Naive B cell (primary cell): ENCODE data around the gene ITIH5. TPM values are rescaled to one million over a fixed set of nuclear protein-coding genes. Genes with fewer than 3 reads are reported as not detected.

Experiments used
- ATAC-seq, 2 donors: fragments of 150-1000 bp; cut with Tn5 transposase; 2 replicates each; pipeline ENCODE4 v1.10.0; 2021; ENCODE audit warnings: low read depth in 2 of 2, mild to moderate bottlenecking in 2 of 2, moderate library complexity in 2 of 2
- DNase-seq: peaks from one replicate; pipeline ENCODE4 v3.0.0; 2022
- H3K27ac Mint-ChIP-seq, 6 donors: one replicate each; pipeline ENCODE4 v1.8.0; 2020 to 2022; ENCODE audit warnings: mild to moderate bottlenecking in 6 of 6, mixed read lengths in 6 of 6, moderate library complexity in 5 of 6, inconsistent platforms in 2 of 6
- H3K27me3 Mint-ChIP-seq, 3 donors: one replicate each; pipeline ENCODE4 v1.8.0; 2021 to 2022; ENCODE audit warnings: mixed read lengths in 3 of 3, mild to moderate bottlenecking in 1 of 3
- H3K36me3 Mint-ChIP-seq, 2 donors: one replicate each; pipeline ENCODE4 v1.8.0; 2020 to 2022; ENCODE audit warnings: mixed read lengths in 2 of 2, inconsistent platforms in 1 of 2, mild to moderate bottlenecking in 1 of 2
- H3K4me1 Mint-ChIP-seq, 3 donors: one replicate each; pipeline ENCODE4 v1.8.0; 2020 to 2022; ENCODE audit warnings: mixed read lengths in 3 of 3, inconsistent platforms in 1 of 3, mild to moderate bottlenecking in 1 of 3, moderate library complexity in 1 of 3
- H3K4me3 Mint-ChIP-seq, 8 donors: one replicate each; pipeline ENCODE4 v1.8.0; 2020 to 2022; ENCODE audit warnings: mild to moderate bottlenecking in 8 of 8, mixed read lengths in 8 of 8, moderate library complexity in 8 of 8, inconsistent platforms in 2 of 8
- H3K9me3 Mint-ChIP-seq, 7 donors: one replicate each; pipeline ENCODE4 v1.8.0; 2020 to 2022; ENCODE audit warnings: mixed read lengths in 7 of 7, mild to moderate bottlenecking in 5 of 7, inconsistent platforms in 2 of 7, moderate library complexity in 1 of 7
- polyA plus RNA-seq, 6 donors: library from polyadenylated mRNA; unstranded; fragments of 300-500 nt; fragmentation: Illumina TruSeq; gene quantifications; one replicate each; pipeline ENCODE4 v1.2.3, GENCODE V29; 2021; ENCODE audit warnings: low read depth in 6 of 6

Gene ITIH5
- polyA plus RNA-seq, 6 donors from 2014 or later, result not detected

DNA sequence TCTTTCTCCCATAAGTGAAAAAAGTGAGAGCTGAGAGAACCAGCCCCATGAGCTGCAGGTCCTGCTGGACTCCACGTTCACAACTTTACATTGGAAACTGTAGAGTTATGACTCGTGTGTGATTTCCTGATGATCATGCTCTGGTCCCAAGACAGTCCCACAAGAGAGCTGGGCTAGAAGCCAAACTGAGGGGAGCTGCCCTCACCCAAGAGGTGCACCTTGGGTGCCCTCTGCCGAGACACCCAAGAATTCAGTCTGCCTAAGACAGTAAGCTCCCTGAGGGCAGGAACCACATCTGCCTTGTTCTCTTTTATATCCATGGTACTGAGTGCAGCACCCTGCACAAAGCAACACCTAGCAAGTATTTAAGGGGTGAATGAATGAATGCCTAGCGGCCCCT lies 143.1 kb downstream of the ITIH5 start:
- peaks cover 11 to 21% (median 19%) of the 10 kb centered on the region in 3 donors for H3K4me1 Mint-ChIP-seq
- H3K4me3 Mint-ChIP-seq, result no peak overlapping the region
- H3K27me3 Mint-ChIP-seq, result peaks cover 0 to 13% (median 8%) of the 10 kb centered on the region in 3 donors
- H3K36me3 Mint-ChIP-seq, result no peaks in the 10 kb centered on the region
- H3K27ac Mint-ChIP-seq, result no peak overlapping the region
- no peak for ATAC-seq
- H3K9me3 Mint-ChIP-seq, result no peaks in the 10 kb centered on the region
- DNase-seq, result no peak

DNA sequence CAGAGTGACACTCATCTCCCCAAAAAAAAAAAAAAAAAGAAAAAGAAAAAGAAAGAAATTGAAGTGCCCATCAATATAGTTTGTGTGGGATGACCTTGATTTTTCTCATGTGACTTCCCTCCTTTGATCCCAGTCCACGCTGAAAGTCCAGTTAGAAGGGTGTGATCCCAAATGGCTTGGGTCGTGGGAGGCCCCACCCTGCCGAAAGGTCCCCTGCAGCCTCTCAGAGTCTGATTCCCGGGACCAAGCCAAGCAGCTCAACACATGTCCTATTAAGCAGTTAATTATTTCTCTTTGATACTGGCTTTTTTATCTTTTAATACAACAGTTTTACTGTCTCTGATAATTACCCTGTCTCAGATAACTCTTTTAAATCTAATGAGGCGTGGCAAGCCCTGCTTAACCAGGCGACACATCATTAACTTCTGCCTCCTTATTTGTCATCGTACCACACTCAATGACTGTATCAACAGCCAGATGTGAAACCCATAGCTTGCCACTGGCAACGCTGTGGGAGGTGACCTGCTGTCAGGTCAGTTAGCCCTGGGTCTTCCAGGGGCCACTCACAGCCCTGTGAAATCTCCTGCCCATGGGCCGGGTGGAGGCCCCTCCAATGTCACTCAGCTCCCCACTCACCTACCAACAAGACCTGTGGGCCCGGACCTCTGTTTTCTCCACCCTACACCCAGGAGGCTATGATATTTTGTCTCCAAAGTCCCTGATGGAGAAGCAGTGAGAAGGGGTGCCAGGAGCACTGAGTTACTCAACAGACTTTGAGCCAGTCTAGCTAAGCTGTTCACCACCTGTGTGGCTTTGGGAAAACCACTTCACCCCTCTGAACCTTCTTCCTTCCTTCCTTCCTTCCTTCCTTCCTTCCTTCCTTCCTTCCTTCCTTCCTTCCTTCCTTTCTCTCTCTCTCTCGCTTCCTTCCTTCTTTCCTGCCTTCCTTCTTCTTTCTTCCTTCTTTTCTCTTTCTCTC lies 146.0 kb downstream of the ITIH5 start:
- peak overlapping the region in 1 of 8 donors; percentile 56 for H3K4me3 Mint-ChIP-seq
- peaks cover 0 to 7% of the 10 kb centered on the region in 2 donors for H3K36me3 Mint-ChIP-seq
- DNase-seq, result no peak
- H3K9me3 Mint-ChIP-seq, result no peaks in the 10 kb centered on the region
- peak overlapping the region in 1 of 6 donors; percentile 81 for H3K27ac Mint-ChIP-seq
- peaks cover 0 to 16% (median 0%) of the 10 kb centered on the region in 3 donors for H3K27me3 Mint-ChIP-seq
- peaks cover 14 to 28% (median 19%) of the 10 kb centered on the region in 3 donors for H3K4me1 Mint-ChIP-seq
- peak; percentile 43 to 59 for ATAC-seq

DNA sequence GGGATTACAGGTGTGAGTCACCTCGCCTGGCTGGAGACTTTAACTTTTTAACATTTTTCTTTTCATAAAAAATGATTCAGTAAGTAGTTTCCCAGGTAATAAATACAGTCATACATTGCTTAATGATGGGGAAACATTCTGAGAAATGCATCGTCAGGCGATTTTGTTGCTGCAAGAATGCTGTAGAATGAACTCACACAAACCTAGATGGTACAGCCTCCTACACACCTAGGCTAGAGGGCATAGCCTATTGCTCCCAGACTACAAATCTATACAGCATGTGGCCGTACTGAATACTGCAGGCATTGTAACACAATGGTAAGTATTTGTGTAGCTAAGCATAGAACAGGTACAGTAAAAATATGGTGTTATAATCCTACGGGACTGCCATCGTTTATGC lies 147.4 kb downstream of the ITIH5 start:
- H3K27ac Mint-ChIP-seq, result no peak overlapping the region
- no peak overlapping the region for H3K4me3 Mint-ChIP-seq
- DNase-seq (no peak), ATAC-seq (no peak)
- H3K27me3 Mint-ChIP-seq, result peaks cover 0 to 9% (median 8%) of the 10 kb centered on the region in 3 donors
- peaks cover 13 to 21% (median 14%) of the 10 kb centered on the region in 3 donors for H3K4me1 Mint-ChIP-seq
- H3K9me3 Mint-ChIP-seq, result no peaks in the 10 kb centered on the region
- H3K36me3 Mint-ChIP-seq, result peaks cover 0 to 7% of the 10 kb centered on the region in 2 donors

DNA sequence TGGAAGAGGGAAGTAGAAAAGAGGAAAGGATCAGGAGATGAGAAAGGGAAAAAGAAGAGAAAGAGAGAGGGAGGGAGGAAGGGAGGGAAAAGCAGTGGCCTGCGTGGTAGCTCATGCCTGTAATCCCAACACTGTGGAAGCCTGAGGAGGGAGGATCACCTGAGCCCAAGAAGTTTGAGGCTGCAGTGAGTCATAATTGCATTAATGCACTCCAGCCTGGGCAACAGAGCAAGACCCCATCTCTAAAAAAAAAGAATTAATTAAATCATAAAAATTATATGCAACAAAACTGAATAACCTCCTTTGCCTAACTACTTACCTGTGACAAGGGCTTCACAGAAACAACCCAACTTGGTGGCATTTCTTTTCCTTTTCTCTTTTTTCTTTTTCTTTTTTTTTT lies 148.1 kb downstream of the ITIH5 start:
- Mint-ChIP-seq H3K4me3 (peak overlapping the region in 1 of 8 donors; percentile 84), H3K36me3 (peaks cover 0 to 7% of the 10 kb centered on the region in 2 donors)

DNA sequence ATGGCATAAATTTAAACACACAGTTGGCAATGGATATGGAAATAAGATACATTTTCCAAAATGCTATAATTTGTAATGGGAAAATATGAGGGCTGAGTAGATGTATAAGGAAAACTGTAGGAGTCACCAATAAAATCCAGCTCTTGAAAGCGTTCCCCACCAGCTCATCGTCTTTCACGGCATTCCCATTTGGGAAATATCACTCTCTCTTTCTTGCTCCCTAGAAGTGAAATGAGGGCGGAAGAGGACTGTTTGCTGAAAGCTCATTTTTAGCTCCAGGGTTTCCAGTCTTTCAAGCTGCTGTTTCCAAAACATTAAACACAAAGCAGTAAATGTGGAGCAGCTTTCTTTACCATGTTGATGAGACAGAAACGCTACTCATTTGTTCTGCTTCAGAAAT lies 151.3 kb downstream of the ITIH5 start:
- Mint-ChIP-seq H3K4me1 (peaks cover 5 to 9% (median 8%) of the 10 kb centered on the region in 3 donors), H3K9me3 (peaks cover 2 to 14% (median 9%) of the 10 kb centered on the region in 7 donors), H3K27me3 (peaks cover 0 to 9% (median 8%) of the 10 kb centered on the region in 3 donors), H3K4me3 (no peak overlapping the region), H3K27ac (no peak overlapping the region), H3K36me3 (peaks cover 0 to 12% of the 10 kb centered on the region in 2 donors)
- ATAC-seq, result no peak
- DNase-seq, result no peak

More for the DNA sequence above, 148.1 kb downstream of the ITIH5 start:
- peaks cover 13 to 21% (median 14%) of the 10 kb centered on the region in 3 donors for H3K4me1 Mint-ChIP-seq
- peaks cover 0 to 9% (median 8%) of the 10 kb centered on the region in 3 donors for H3K27me3 Mint-ChIP-seq
- no peak for DNase-seq
- ATAC-seq, result no peak
- H3K9me3 Mint-ChIP-seq, result no peaks in the 10 kb centered on the region
- peak overlapping the region in 1 of 6 donors; percentile 1 for H3K27ac Mint-ChIP-seq

DNA sequence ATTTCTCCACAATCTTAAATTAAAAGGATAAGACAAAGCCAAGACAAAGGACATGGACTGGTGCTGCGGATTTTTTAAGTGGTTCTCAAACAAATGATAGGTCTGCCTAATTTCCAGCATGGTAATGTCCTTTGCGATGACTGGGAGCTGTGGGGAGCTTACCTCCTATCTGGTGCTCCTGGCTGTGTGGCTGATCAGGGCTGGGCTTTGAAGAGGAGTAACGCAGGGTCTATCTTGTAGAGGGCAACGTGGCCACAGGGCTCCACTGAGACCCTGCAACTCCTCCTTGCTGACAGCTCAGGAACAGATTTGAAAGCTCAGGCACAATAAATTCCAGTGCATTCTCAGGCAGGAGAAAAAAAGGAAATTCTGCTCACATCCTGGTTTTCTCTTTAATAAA lies 152.8 kb downstream of the ITIH5 start:
- H3K27me3 Mint-ChIP-seq, result peaks cover 0 to 9% (median 8%) of the 10 kb centered on the region in 3 donors
- peaks cover 13 to 26% (median 20%) of the 10 kb centered on the region in 7 donors for H3K9me3 Mint-ChIP-seq
- H3K27ac Mint-ChIP-seq, result no peak overlapping the region
- peaks cover 4 to 11% (median 6%) of the 10 kb centered on the region in 3 donors for H3K4me1 Mint-ChIP-seq
- H3K36me3 Mint-ChIP-seq, result peaks cover 0 to 24% of the 10 kb centered on the region in 2 donors
- no peak for DNase-seq
- no peak for ATAC-seq
- peak overlapping the region in 1 of 8 donors; percentile 55 for H3K4me3 Mint-ChIP-seq

DNA sequence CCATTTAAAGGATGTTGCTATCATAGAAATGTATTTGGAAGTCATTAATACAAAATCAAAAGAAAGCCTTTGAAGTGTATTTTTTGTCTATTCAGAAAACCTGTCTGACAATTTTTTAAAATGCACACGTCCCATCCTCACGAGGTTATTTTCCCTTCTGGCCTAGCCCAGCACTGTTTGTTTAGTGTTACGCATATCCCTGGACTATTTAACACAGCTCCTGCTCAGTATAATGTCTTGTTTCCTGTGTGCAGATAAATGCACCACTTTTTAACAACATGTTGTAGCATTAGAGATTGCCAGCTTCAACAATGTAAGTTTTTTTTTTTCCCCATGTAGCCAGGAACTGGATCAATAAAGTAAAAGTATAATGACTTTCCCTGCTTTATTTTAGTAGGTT lies 153.3 kb downstream of the ITIH5 start:
- peaks cover 9 to 15% (median 10%) of the 10 kb centered on the region in 3 donors for H3K4me1 Mint-ChIP-seq
- peaks cover 0 to 23% of the 10 kb centered on the region in 2 donors for H3K36me3 Mint-ChIP-seq
- ATAC-seq, result no peak
- DNase-seq, result no peak
- H3K27ac Mint-ChIP-seq, result peak overlapping the region in 1 of 6 donors; percentile 84
- H3K4me3 Mint-ChIP-seq, result no peak overlapping the region
- H3K27me3 Mint-ChIP-seq, result peaks cover 0 to 9% (median 8%) of the 10 kb centered on the region in 3 donors
- H3K9me3 Mint-ChIP-seq, result peaks cover 14 to 30% (median 20%) of the 10 kb centered on the region in 7 donors

DNA sequence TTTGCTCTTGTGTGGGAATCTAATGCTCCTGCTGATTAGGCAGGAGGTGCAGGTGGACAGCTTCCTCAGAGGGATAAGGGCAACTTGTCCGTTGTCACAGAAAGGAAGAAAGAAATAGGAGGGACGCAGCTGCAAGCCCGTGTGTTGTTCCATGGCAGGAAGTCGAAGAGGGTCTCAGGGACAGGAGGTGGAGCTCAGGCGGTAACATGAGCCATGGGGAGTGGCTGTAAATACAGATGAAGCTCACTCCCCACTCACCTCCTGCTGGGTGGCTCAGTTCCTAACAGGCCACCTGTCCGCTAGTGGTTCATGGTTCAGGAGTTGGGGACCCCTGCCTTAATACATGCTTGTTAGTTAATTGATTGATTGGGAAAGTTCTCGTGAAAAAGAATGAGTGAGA lies 154.3 kb downstream of the ITIH5 start:
- Mint-ChIP-seq H3K4me1 (peaks cover 14 to 23% (median 17%) of the 10 kb centered on the region in 3 donors), H3K4me3 (no peak overlapping the region), H3K9me3 (peaks cover 14 to 31% (median 20%) of the 10 kb centered on the region in 7 donors), H3K36me3 (peaks cover 0 to 18% of the 10 kb centered on the region in 2 donors), H3K27me3 (peaks cover 0 to 8% (median 0%) of the 10 kb centered on the region in 3 donors), H3K27ac (no peak overlapping the region)
- ATAC-seq (no peak), DNase-seq (no peak)

DNA sequence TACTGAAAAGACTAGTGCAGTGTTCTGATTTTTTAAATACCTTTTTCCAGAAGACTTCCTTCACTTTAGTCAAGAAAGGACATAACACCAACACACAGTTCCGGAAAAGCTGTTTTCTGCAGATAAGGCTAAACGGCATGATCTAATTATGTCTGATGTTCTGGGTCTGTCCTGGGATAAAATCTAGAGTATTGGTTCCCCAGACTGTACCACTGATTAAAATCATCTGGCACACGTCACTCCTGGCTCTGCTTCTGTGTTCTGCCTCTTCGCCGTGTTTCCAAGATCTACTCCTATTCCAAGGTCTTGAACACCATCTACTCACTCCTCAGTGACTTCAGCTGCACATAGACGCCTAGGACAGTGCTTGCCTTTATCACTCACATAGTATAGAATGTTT lies 155.2 kb downstream of the ITIH5 start:
- H3K27me3 Mint-ChIP-seq, result peaks cover 0 to 8% (median 0%) of the 10 kb centered on the region in 3 donors
- H3K9me3 Mint-ChIP-seq, result peaks cover 16 to 31% (median 20%) of the 10 kb centered on the region in 7 donors
- ATAC-seq (no peak), DNase-seq (no peak)
- peaks cover 0 to 19% of the 10 kb centered on the region in 2 donors for H3K36me3 Mint-ChIP-seq
- no peak overlapping the region for H3K27ac Mint-ChIP-seq
- H3K4me3 Mint-ChIP-seq, result peak overlapping the region in 1 of 8 donors; percentile 40
- H3K4me1 Mint-ChIP-seq, result peaks cover 20 to 29% (median 21%) of the 10 kb centered on the region in 3 donors

Other genes starting within 250 kb of the ITIH5 start
- gene ITIH2, start 36.4 kb upstream of the ITIH5 start, polyA plus RNA-seq, result not detected
- 10 to 100 TPM in 1 of 6 donors, 1 to 10 TPM in 5; 5.3 to 17.9 (median 6.0) TPM for gene KIN, start 121.0 kb upstream of the ITIH5 start, polyA plus RNA-seq
- 100 to 1,000 TPM; 322 to 428 (median 383) TPM for gene ATP5F1C, start 121.2 kb upstream of the ITIH5 start, polyA plus RNA-seq
- 10 to 100 TPM in 1 of 6 donors, 1 to 10 TPM in 5; 6.3 to 17.3 (median 9.5) TPM for gene TAF3, start 151.5 kb upstream of the ITIH5 start, polyA plus RNA-seq